Right atrium auricular region (tissue), 2 donors: ENCODE measurements around the gene KAZN. TPM values are rescaled to one million over a fixed set of nuclear protein-coding genes. Genes with fewer than 3 reads are reported as not detected.

ENCODE experiments used
- DNase-seq: peaks from one replicate; pipeline ENCODE4 v3.0.0-alpha.2; 2019; ENCODE audit warnings: low spot score
- H3K27ac ChIP-seq, 2 donors: fragments of 200-600 bp; sonication (generic); 1 replicate in 1 of 2; 2 replicates in 1 of 2; pipeline ENCODE4 v1.5.1; 2016 to 2019
- H3K27me3 ChIP-seq, 2 donors: fragments of 200-600 bp; sonication (generic); one replicate each; pipeline versions ENCODE4 v1.5.1 to v1.6.0; 2017 to 2019
- H3K36me3 ChIP-seq: fragments of 200-600 bp; sonication (generic); one replicate; pipeline ENCODE4 v1.5.1; 2016
- H3K4me1 ChIP-seq, 2 donors: fragments of 200-600 bp; sonication (generic); one replicate each; pipeline versions ENCODE4 v1.5.1 to v1.6.0; 2017 to 2019
- H3K4me3 ChIP-seq, 2 donors: fragments of 200-600 bp; sonication (generic); 1 replicate in 1 of 2; 2 replicates in 1 of 2; pipeline ENCODE4 v1.5.1; 2017 to 2019; ENCODE audit warnings: mild to moderate bottlenecking in 1 of 2, moderate library complexity in 1 of 2
- H3K9me3 ChIP-seq, 2 donors: fragments of 200-600 bp; sonication (generic); one replicate each; pipeline ENCODE4 v1.5.1; 2019
- total RNA-seq, 2 donors: library from RNA; depleted of rRNA; stranded (reverse); fragments of >200 nt; gene quantifications; one replicate each; pipeline ENCODE4 v1.1.0, GENCODE V29; 2016
- TF ChIP-seq, protein P1 (sequence below), 2 donors: fragments of 200-600 bp; sonication (generic); IDR thresholded peaks; one replicate each; pipeline ENCODE4 v1.5.1; 2019; ENCODE audit warnings: antibody characterized with exemption in 2 of 2

The KAZN gene
- total RNA-seq, 2 donors from 2014 or later = 3.9 to 6.8 TPM

DNA sequence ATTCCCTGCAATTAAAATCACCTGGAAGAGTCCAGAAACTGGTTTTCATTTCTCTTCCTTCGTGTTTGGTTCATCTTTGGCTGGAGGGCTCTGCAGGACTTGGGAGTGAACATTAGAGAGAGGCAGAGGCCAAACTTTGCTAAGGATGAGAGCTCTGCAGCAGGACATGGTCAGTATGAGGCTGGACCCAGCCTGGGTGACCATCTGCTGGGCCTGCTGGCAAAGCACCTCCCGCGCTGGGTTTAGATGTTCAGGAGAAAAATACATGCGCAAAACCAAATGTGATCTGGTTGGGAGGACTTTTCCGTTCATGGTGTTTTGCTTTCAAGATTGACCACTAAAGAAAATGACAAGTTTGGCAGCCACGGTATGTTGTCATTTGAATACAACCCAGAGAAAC, 15.9 kb downstream of the KAZN start:
- TF ChIP-seq, protein P1, sequence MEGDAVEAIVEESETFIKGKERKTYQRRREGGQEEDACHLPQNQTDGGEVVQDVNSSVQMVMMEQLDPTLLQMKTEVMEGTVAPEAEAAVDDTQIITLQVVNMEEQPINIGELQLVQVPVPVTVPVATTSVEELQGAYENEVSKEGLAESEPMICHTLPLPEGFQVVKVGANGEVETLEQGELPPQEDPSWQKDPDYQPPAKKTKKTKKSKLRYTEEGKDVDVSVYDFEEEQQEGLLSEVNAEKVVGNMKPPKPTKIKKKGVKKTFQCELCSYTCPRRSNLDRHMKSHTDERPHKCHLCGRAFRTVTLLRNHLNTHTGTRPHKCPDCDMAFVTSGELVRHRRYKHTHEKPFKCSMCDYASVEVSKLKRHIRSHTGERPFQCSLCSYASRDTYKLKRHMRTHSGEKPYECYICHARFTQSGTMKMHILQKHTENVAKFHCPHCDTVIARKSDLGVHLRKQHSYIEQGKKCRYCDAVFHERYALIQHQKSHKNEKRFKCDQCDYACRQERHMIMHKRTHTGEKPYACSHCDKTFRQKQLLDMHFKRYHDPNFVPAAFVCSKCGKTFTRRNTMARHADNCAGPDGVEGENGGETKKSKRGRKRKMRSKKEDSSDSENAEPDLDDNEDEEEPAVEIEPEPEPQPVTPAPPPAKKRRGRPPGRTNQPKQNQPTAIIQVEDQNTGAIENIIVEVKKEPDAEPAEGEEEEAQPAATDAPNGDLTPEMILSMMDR (IDR thresholded peaks at IDR 0.05) = no peak
- H3K4me3 ChIP-seq = no peak overlapping the region
- DNase-seq = no peak
- no peaks in the 10 kb centered on the region for H3K36me3 ChIP-seq
- H3K27me3 ChIP-seq = no peaks in the 10 kb centered on the region
- H3K27ac ChIP-seq = no peak overlapping the region
- H3K4me1 ChIP-seq = no peaks in the 10 kb centered on the region
- peaks cover 0 to 10% of the 10 kb centered on the region in 2 donors for H3K9me3 ChIP-seq

DNA sequence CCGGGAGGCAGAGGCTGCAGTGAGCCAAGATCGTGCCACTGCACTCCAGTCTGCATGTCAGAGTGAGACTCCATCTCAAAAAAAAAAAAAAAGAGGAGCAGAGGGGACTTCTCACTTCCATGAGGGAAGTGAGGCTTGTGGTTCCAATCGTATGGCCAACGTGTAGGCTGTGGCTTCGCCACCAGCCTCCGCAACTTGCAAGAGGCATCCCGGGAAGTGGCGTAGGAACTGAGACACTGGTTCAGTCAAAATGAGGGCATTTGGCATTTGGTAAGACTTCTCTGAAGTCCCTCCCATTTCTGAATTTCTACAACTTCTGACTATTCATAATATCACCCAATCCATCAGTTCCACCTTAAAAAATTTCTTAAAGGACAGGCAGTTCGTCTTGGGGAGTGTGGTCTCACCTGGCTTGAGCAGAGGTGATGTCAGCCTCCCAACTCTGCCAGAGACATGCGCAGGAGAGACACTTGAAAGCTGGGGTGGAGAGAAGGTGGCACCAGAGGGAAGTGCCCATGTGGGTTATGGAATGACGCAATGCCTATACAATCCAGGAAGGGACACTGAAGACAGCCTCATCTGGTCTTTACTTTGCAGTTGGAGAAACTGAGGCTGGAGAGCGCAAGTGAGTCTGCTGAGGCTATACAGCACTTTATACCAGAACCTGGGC, 17.2 kb downstream of the KAZN start:
- Histone ChIP-seq H3K27me3 (no peaks in the 10 kb centered on the region), H3K4me3 (no peak overlapping the region), H3K27ac (no peak overlapping the region), H3K36me3 (no peaks in the 10 kb centered on the region), H3K9me3 (peaks cover 0 to 10% of the 10 kb centered on the region in 2 donors), H3K4me1 (no peaks in the 10 kb centered on the region)
- DNase-seq = no peak
- TF ChIP-seq, protein P1 (IDR thresholded peaks at IDR 0.05) = no peak

DNA sequence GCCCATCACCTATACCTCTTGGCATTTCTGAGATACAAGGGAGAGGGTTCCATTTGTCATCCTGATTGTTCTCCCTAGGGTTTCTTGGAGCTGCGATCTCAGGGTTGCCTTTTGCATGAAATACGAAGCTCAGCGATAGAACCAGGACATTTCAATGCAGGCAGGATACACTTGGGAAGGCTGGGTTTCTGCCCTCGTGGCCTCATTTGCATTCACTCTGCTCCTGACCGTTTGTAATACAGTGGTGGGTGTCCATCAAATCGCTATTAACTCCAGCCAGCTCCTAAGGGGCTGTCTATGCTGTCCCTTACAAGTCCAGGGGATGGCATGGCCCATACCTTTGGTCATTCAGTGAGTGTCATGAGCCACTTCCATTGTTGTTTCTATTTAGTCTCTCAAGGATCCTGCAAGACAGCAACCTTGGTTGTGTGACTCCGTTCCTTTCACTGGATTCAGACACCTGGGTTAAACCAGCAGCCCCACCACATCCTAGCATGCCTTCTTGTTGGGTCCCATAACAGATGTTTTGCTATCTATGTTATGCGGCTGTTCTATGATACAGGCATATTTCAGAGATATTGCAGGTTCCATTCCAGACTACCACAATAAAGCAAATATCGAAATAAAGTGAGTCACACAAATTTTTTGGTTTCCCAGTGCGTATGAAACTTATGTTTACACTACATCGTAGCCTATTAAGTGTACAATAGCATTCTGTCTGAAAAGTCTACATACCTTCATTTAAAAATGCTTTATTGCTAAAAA, 18.3 kb downstream of the KAZN start:
- no peaks in the 10 kb centered on the region for H3K27me3 ChIP-seq
- H3K36me3 ChIP-seq = no peaks in the 10 kb centered on the region
- TF ChIP-seq, protein P1 (IDR thresholded peaks at IDR 0.05) = no peak
- no peak overlapping the region for H3K4me3 ChIP-seq
- no peak overlapping the region for H3K27ac ChIP-seq
- DNase-seq = no peak
- peaks cover 0 to 10% of the 10 kb centered on the region in 2 donors for H3K9me3 ChIP-seq
- no peaks in the 10 kb centered on the region for H3K4me1 ChIP-seq

DNA sequence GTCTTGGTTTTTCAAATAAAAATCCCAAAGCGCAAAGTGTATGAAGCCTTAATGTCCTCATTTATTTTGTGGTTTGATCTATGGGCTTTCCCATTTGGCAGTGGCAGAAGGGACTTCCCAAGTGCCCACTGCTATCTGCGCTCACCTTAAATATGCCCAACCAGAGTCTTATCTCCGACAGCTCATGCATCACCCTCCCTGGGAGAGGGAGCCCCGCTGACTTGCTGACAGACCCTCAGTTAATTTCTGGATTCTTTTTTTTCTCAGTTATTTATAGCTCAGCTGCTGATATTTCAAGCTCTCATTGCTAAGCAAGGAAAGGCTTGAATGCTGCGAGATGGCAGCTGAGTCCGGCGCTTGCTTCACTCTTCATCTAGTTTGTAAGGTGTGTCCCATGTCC, 19.3 kb downstream of the KAZN start:
- Histone ChIP-seq H3K4me1 (no peaks in the 10 kb centered on the region), H3K9me3 (peaks cover 0 to 10% of the 10 kb centered on the region in 2 donors), H3K36me3 (no peaks in the 10 kb centered on the region), H3K27me3 (no peaks in the 10 kb centered on the region), H3K27ac (no peak overlapping the region), H3K4me3 (no peak overlapping the region)
- TF ChIP-seq, protein P1 (IDR thresholded peaks at IDR 0.05) = no peak
- DNase-seq = no peak

DNA sequence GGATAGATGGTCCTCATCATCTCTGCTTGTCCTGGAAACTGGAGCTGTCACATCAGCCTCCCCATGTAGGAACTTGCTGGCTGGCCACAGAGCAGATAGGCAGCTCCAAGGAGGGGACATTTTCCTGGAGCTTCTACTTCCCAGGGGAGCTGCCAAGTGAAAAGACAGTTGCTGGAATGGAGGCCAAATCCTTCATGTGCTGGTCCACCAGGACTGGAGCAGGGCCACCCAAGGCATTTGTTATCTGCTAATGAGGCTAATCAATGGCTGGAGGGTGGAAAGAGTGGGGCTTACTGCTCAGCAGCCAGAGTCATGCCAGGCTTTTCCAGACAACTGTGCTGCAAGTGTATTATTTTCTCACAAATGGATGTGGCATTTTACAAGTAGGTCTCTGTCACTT, 22.5 kb downstream of the KAZN start:
- Histone ChIP-seq H3K27ac (no peak overlapping the region), H3K4me1 (no peaks in the 10 kb centered on the region), H3K27me3 (no peaks in the 10 kb centered on the region), H3K9me3 (peaks cover 0 to 10% of the 10 kb centered on the region in 2 donors), H3K36me3 (no peaks in the 10 kb centered on the region), H3K4me3 (no peak overlapping the region)
- DNase-seq = no peak
- TF ChIP-seq, protein P1 (IDR thresholded peaks at IDR 0.05) = no peak
